Measurements from ENCODE around the gene SLC7A14.

- TF ChIP-seq CTCF (IDR thresholded peaks at IDR 0.05), result no peak
- no peak for TF ChIP-seq POLR2A (IDR thresholded peaks at IDR 0.05)
Measured at GRCh38 chr3:170539897-170540296, 46.0 kb downstream of the SLC7A14 start.
